ENCODE measurements around the gene SSU72. TPM values are rescaled to one million over a fixed set of nuclear protein-coding genes. Genes with fewer than 3 reads are reported as not detected.

SSU72 gene
- total RNA-seq: 97.2 to 98.8 TPM (median 97.4 TPM) in 3 replicates

- DNase-seq (ENCODE audit: low spot score in 2 of 2, unreplicated experiment in 2 of 2): peak; percentile 92 to 96
- no peak for TF ChIP-seq CTCF (IDR thresholded peaks at IDR 0.05; ENCODE audit: unreplicated experiment)
- Mint-ChIP-seq H3K9me3 (no peaks in the 10 kb centered on the region), H3K36me3 (peaks cover 5% of the 10 kb centered on the region), H3K4me1 (peaks cover 23% of the 10 kb centered on the region), H3K4me3 (peak within 1 kb of the TSS; percentile 95), H3K27me3 (ENCODE audit: low read depth) (peaks cover 15% of the 10 kb centered on the region), H3K27ac (peak within 1 kb of the TSS; percentile 99)
Measured at GRCh38 chr1:1574721-1575537, at the start of gene SSU72. Gene SSU72, minus strand, starts transcription at chr1:1574863. Its CDS starts 306 bp downstream, at chr1:1574557.

- TF ChIP-seq CTCF (IDR thresholded peaks at IDR 0.05; ENCODE audit: unreplicated experiment): no peak
- H3K9me3 Mint-ChIP-seq: no peaks in the 10 kb centered on the region
- DNase-seq (ENCODE audit: low spot score in 2 of 2, unreplicated experiment in 2 of 2): no peak
- H3K27ac Mint-ChIP-seq: no peak overlapping the region
- no peak overlapping the region for H3K4me3 Mint-ChIP-seq
- H3K36me3 Mint-ChIP-seq: peaks cover under 1% of the 10 kb centered on the region
- peaks cover 6% of the 10 kb centered on the region for H3K4me1 Mint-ChIP-seq
- H3K27me3 Mint-ChIP-seq (ENCODE audit: low read depth): no peaks in the 10 kb centered on the region
Measured at GRCh38 chr1:1623631-1624442, 49.2 kb upstream of the SSU72 start.

GRCh38 chr1:1623181-1623630 lies 48.5 kb upstream of the SSU72 start:
- Mint-ChIP-seq H3K4me3 (no peak overlapping the region), H3K27ac (no peak overlapping the region), H3K36me3 (peaks cover 1% of the 10 kb centered on the region), H3K9me3 (no peaks in the 10 kb centered on the region), H3K4me1 (peaks cover 6% of the 10 kb centered on the region), H3K27me3 (ENCODE audit: low read depth) (no peaks in the 10 kb centered on the region)
- DNase-seq (ENCODE audit: low spot score in 2 of 2, unreplicated experiment in 2 of 2): no peak
- no peak for TF ChIP-seq CTCF (IDR thresholded peaks at IDR 0.05; ENCODE audit: unreplicated experiment)

GRCh38 chr1:1622788-1623094 lies 48.1 kb upstream of the SSU72 start:
- H3K27me3 Mint-ChIP-seq (ENCODE audit: low read depth): no peaks in the 10 kb centered on the region
- TF ChIP-seq CTCF (IDR thresholded peaks at IDR 0.05; ENCODE audit: unreplicated experiment): no peak
- no peaks in the 10 kb centered on the region for H3K9me3 Mint-ChIP-seq
- peaks cover 6% of the 10 kb centered on the region for H3K4me1 Mint-ChIP-seq
- DNase-seq (ENCODE audit: low spot score in 2 of 2, unreplicated experiment in 2 of 2): no peak
- H3K27ac Mint-ChIP-seq: no peak overlapping the region
- peaks cover 2% of the 10 kb centered on the region for H3K36me3 Mint-ChIP-seq
- H3K4me3 Mint-ChIP-seq: no peak overlapping the region

GRCh38 chr1:1622010-1622787 lies 47.5 kb upstream of the SSU72 start:
- Mint-ChIP-seq H3K27me3 (ENCODE audit: low read depth) (no peaks in the 10 kb centered on the region), H3K27ac (no peak overlapping the region), H3K4me3 (no peak overlapping the region), H3K36me3 (peaks cover 5% of the 10 kb centered on the region), H3K9me3 (no peaks in the 10 kb centered on the region), H3K4me1 (peaks cover 8% of the 10 kb centered on the region)
- TF ChIP-seq CTCF (IDR thresholded peaks at IDR 0.05; ENCODE audit: unreplicated experiment): no peak
- no peak for DNase-seq (ENCODE audit: low spot score in 2 of 2, unreplicated experiment in 2 of 2)
